T-helper 2 cell treated with Interferon-gamma antibody and Interleukin-4, amounts not matched to agents 5 μg/mL and 100 μg/mL, for 36 hours (primary cell): ENCODE results near the gene SHB.

ENCODE experiments used
- DNase-seq: peaks from one replicate; pipeline ENCODE4 v3.0.0; 2021; ENCODE audit warnings: low spot score
- H3K27ac Mint-ChIP-seq: one replicate; pipeline ENCODE4 v1.8.0; 2021; ENCODE audit warnings: mild to moderate bottlenecking, mixed read lengths
- H3K27me3 Mint-ChIP-seq: one replicate; pipeline ENCODE4 v1.8.0; 2021; ENCODE audit warnings: low read depth, mixed read lengths
- H3K36me3 Mint-ChIP-seq: one replicate; pipeline ENCODE4 v1.8.0; 2021; ENCODE audit warnings: low read depth, mixed read lengths
- H3K4me1 Mint-ChIP-seq: one replicate; pipeline ENCODE4 v1.8.0; 2021; ENCODE audit warnings: low read depth, mixed read lengths
- H3K4me3 Mint-ChIP-seq: one replicate; pipeline ENCODE4 v1.8.0; 2022; ENCODE audit warnings: mild to moderate bottlenecking, moderate library complexity, mixed read lengths
- H3K9me3 Mint-ChIP-seq: one replicate; pipeline ENCODE4 v1.8.0; 2021; ENCODE audit warnings: mixed read lengths

The SHB gene

DNA sequence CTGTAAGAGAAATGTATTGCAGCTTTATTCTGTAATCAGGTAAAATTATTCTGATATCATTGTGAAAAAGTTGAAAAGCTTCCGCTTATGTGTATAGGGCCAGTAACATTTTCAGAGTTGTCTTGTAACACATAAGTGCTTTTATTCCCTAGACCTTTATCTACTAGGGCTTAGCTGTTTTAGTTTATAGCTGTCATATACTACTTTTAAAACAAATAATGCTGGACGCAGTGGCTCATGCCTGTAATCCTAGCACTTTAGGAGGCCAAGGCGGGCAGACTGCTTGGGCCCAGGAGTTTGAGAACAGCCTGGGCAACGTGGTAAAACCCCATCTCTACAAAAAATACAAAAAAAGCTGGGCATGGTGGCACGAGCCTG lies 198.2 kb downstream of the SHB start:
- H3K4me1 Mint-ChIP-seq: no peaks in the 10 kb centered on the region
- no peak overlapping the region for H3K4me3 Mint-ChIP-seq
- no peaks in the 10 kb centered on the region for H3K9me3 Mint-ChIP-seq
- H3K27ac Mint-ChIP-seq: no peak overlapping the region
- peaks cover 2% of the 10 kb centered on the region for H3K36me3 Mint-ChIP-seq
- H3K27me3 Mint-ChIP-seq: no peaks in the 10 kb centered on the region
- DNase-seq: no peak

- Mint-ChIP-seq H3K4me3 (no peak overlapping the region), H3K27me3 (no peaks in the 10 kb centered on the region), H3K27ac (no peak overlapping the region), H3K4me1 (no peaks in the 10 kb centered on the region), H3K36me3 (peaks cover 2% of the 10 kb centered on the region), H3K9me3 (no peaks in the 10 kb centered on the region)
- no peak for DNase-seq
Measured at GRCh38 chr9:37870081-37870798, 198.8 kb downstream of the SHB start.
